Measurements from ENCODE around the gene LY6G6C.

LY6G6C gene

DNA sequence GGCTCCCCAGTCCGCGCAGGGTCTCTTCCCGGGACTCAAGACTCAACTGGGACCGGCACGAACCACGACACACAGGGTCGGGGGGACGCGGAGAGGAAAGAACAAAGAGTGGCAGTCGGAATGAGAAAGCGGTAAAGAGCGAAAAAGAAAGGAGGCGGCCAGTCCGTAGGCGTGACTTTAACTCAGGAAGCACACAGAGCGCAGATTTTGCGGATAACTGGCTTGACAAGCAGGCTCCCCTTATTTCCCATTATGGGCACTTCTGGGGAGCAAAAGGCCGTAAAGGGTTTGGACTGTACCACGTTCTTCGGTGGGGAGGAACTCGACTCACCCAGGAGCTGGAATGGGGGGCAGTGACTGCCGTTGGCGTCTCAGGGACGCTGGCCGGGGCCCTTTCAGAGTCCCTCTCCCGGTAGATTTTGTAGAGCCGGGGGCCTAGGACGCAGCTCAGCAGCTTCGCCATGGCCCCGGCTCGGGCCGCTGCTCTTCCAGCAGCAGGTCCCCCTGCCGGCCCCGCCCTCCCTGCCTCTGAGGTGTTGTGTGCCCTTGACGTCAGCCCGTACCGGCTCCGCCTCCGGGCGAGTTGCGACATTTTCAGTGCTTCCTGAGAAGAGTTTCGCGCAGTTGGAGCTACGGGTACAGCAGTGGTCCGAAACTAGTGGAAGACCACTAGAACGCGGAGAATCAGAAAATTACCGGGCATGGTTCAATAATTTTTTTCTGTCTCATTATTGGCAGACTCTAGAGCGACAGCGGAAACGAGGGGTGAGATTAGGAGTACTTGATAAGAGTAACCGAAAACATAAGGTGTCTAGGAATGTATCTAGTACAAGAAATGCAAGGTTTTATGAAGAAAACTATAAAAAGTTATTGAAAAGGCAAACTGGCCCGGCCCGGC, 18.5 kb downstream of the LY6G6C start, which contains the start of gene ABHD16A:
ABHD16A (minus strand) TSS at position 506 of the 898 bp plus-strand sequence; CDS start at position 463, 43 bp downstream.
- DNase-seq = peak; percentile 88

- peak; percentile 48 for DNase-seq
These were observed 19.1 kb downstream of the LY6G6C start for GRCh38 chr6:31702405-31702818.

- DNase-seq = peak; percentile 31
These were observed 19.7 kb downstream of the LY6G6C start for GRCh38 chr6:31701666-31702404.

- no peak for DNase-seq
These were observed 20.7 kb downstream of the LY6G6C start for GRCh38 chr6:31700740-31701401.

- DNase-seq = no peak
These were observed 24.0 kb downstream of the LY6G6C start for GRCh38 chr6:31697555-31697954.

GRCh38 chr6:31693535-31693934, 28.0 kb downstream of the LY6G6C start:
- no peak for DNase-seq

DNA sequence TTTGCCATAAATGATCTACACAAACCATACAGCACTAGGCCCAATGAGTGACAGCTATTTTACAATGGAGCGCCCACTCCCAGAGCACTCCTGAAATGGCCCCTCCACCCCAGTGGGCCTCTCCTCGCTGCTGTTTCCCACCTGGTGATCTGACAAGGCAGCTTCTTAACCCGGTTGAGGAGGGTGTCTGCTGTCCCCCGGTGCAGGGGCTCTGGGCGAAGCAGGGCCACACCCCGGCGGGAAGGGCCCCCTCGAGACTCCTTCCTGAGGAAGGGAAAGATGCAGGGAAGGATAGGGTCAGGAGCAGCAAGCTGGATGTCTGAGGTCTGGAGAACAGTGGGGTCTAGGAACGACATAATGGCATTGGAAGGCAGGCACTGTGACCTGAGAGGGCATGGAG, 28.7 kb downstream of the LY6G6C start:
- no peak for DNase-seq

DNA sequence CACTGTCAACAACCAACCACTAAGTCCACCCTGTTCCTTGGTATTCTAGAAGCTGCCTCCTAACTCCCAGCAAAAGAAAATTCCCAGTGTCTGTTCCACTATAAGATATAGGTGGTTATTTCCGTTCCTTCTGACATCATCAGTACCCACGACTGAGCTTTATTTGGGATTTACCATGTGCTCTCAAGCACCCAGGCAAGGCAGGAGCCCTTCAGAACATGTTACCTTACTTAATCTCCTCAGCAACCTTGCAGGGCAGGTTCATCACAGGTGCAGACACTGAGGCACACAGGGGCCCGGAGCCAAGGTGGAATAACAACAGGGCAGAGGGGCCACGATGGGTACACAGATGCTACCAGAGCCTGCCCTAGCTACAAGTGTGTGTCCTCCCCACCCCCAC, 29.2 kb downstream of the LY6G6C start:
- no peak for DNase-seq

DNA sequence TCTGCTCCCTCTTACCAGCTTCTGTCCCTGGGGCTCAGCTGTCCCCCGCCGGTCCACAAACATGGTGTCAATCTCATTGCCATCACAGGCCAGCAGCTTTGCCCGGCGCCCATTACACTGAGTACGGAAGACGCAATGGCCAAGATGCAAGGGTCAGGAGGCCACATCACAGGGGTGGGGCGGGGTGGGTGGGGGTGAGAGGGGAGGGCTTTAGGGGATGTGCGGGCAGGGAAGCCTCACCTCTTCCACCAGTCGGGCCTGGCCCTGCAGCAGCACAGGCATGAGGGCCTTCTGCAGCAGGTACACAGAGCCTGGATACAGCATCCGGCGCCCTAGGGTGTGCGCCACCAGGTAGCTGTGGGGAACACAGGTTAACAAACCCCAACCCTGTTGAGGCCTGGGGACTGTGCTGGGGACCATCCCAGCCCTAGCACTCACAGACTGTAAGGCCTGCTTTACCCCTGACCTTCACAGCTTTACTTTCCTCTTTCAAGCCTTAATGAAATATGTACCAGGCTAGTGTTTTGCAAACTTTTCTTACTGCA, 29.9 kb downstream of the LY6G6C start:
- DNase-seq = no peak

- DNase-seq = no peak
These were observed 30.5 kb downstream of the LY6G6C start for GRCh38 chr6:31691078-31691463.

DNA sequence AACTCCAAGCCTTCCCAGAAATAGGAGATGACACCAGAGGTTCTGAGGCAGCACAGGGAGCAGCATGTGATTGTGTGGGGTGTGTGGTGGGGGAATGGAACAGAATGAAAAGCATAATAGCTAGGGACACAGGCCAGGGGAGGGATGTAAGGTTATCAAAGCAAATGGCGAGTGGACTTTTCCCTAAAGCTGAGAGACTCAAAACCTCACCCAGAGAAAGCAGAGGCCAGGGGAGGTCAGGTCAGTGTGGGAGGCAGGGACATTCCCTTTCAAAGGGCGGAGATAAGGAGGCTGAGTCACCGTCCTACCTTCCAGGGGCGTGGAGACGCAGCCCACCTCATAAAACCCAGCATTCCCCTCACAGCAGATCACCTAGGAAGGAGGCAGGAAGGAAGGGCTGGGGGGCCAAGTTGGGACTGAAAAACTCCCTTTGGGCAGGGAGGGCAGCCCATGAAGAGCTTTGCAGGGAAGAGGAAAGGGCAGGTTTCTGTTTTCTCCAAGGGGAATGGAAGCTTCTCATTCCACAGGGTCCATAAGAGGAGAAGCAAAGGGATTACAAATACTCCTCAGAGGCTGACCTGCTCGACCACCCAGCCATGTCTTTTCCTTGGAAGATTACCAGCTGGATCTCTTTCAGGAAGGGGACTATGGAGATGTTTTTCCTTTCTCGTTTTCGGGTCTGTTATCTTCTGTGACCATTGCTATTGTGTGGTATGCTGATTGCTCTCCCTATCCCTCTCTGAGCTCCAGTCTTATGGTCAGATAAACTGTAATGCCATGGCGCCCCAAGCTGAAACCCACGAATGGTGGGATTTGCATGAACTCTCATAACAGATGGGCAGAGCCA, 31.1 kb downstream of the LY6G6C start:
- no peak for DNase-seq

- DNase-seq = no peak
These were observed 32.1 kb downstream of the LY6G6C start for GRCh38 chr6:31689249-31690110.

GRCh38 chr6:31687860-31688693, 33.5 kb downstream of the LY6G6C start:
- no peak for DNase-seq

DNA sequence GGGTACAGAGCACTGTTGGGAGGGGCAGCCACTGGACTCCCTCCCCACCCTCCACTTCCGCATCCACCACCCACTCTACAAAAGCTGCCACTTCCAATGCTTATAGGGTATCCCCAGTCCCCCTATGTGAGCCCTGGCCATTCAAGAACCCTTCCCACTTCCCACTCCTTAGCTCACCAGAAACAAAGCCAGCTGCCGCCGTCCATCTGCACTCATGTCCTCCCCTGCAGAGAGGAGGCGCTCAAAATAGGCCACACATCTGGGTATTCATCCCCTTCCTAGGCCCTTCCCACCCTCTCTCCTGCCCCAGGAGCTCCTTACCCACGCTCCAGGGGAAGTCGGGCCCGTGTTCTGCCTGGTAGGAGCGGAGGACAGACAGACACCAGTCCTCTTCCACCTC, 34.2 kb downstream of the LY6G6C start:
- no peak for DNase-seq

DNA sequence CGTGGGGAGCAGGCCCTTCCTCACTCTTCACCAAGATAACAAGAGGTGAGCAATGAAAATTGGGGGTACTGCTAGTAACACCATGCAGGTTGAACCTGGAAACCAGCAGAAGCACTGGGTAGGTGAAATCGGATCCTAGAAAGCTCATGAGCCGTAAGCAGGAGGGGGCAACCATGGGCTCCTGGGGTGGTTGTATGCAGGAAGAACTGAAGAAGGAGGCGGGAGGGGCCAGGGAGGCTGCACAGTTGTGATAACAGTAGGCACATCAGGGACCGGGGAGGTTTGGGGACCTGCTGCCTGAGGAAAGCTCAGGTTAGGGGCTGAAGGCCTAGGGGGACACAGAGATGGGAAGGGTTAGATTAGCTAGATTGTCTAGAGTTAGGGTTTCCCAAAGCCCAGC, 35.1 kb downstream of the LY6G6C start:
- DNase-seq = no peak

DNA sequence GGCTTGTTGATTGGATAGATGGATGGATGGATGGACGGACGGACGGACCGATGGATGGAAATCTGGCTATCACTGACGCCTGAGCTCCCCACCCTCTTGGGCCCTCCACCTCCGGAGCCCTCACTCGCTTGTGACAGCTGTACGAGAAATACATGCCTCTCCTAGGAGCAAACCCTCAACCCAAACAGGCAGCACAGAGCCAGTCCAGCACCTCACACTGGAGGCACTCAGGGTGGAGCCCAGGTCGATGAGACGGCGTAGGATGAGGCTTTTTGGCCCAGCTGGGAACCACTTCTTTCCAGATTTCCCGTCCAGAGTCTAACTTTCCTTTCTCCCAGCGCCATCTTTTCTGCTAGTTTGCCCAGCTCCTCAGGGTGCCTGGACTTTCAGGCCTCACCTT, 38.0 kb downstream of the LY6G6C start:
- no peak for DNase-seq

- DNase-seq = peak; percentile 49
These were observed 40.3 kb downstream of the LY6G6C start for GRCh38 chr6:31681135-31681671.

- DNase-seq = peak; percentile 76
These were observed 41.1 kb downstream of the LY6G6C start, which contains the start of gene LY6G5C for GRCh38 chr6:31680226-31681134. LY6G5C (minus strand) TSS chr6:31681067; CDS start chr6:31680373, 694 bp downstream.

GRCh38 chr6:31677955-31678354, 43.6 kb downstream of the LY6G6C start:
- no peak for DNase-seq
